ENCODE measurements around the gene B4GALNT4. TPM values are rescaled to one million over a fixed set of nuclear protein-coding genes. Genes with fewer than 3 reads are reported as not detected.
"Not testable (repeated sequence)": the region's sequence is repeated elsewhere in the genome, so short reads cannot be mapped to it uniquely, and the experiment has no call there.

B4GALNT4 gene
- total RNA-seq, 1 experiment from 2014 or later: not detected

DNA sequence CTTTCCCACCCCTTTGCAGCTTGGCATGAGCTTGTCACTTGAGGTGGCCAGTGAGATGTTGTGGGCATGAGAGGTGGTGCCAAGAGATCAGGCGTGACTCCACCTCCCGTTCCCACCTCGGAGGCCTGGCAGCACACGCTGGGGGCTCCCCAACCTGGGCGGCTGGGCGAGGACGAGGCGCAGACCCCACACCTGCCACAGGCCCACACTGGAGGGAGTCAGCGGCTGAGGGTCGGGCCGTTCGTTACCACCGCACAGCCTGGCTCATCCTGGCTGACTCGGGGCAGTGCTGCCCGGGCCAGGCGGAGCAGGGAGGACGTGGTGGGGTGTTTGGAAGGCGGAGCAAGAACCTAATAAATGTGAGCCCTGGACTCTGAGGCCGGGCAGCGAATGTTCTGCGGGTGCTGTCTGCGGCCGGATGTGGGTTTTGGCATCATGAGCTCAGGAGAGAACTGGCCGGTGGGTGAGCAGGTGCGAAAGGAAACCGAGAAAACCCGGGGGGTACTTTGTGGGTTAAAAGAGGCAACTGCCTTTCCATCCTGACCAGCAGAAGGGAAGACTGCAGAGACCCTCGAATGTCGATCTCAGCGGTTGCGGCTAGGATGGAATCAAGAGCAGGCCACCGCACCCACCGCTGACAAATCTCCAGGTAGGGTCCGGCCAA lies 38.5 kb upstream of the B4GALNT4 start:
- Histone ChIP-seq H3K36me3 (no peaks in the 10 kb centered on the region), H3K9me3 (replicated peaks) (no peaks in the 10 kb centered on the region), H3K27ac (no peak overlapping the region), H3K4me3 (no peak overlapping the region), H3K27me3 (replicated peaks) (no peaks in the 10 kb centered on the region), H3K4me1 (replicated peaks) (peaks cover 8% of the 10 kb centered on the region)
- no peak for DNase-seq (ENCODE audit: low read depth in 1 of 2, low spot score in 2 of 2)

DNA sequence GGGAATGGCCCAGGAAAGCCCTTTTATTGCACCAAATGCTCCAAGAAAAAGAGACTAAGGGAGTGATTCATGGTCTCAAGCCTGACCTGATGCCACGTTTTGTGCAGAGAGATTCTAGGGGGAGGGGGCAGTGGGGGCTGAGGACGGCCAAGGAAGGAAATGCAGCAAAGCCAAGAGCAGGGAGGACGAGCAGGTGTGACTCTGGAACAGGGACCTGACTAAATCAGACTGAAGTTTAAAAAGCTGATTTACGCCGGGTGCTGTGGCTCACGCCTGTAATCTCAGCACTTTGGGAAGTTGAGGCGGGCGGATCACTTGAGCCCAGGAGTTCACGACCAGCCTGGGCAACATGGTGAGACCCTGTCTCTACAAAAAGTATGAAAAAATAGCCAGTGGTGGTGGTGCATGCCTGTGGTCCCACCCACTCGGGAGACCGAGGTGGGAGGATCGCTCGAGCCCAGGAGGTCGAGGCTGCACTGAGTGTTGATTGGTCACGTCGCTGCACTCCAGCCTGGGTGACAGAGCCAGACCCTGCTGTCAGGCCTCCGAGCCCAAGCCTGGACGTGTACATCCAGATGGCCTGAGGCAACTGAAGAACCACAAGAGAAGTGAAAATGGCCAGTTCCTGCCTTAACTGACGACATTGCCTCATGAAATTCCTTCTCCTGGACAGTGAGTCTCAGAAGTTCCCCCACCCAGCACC lies 37.8 kb upstream of the B4GALNT4 start:
- H3K4me1 ChIP-seq (replicated peaks): peaks cover 8% of the 10 kb centered on the region
- H3K4me3 ChIP-seq: no peak overlapping the region
- no peak for DNase-seq (ENCODE audit: low read depth in 1 of 2, low spot score in 2 of 2)
- H3K27ac ChIP-seq: no peak overlapping the region
- no peaks in the 10 kb centered on the region for H3K36me3 ChIP-seq
- no peaks in the 10 kb centered on the region for H3K9me3 ChIP-seq (replicated peaks)
- H3K27me3 ChIP-seq (replicated peaks): no peaks in the 10 kb centered on the region

DNA sequence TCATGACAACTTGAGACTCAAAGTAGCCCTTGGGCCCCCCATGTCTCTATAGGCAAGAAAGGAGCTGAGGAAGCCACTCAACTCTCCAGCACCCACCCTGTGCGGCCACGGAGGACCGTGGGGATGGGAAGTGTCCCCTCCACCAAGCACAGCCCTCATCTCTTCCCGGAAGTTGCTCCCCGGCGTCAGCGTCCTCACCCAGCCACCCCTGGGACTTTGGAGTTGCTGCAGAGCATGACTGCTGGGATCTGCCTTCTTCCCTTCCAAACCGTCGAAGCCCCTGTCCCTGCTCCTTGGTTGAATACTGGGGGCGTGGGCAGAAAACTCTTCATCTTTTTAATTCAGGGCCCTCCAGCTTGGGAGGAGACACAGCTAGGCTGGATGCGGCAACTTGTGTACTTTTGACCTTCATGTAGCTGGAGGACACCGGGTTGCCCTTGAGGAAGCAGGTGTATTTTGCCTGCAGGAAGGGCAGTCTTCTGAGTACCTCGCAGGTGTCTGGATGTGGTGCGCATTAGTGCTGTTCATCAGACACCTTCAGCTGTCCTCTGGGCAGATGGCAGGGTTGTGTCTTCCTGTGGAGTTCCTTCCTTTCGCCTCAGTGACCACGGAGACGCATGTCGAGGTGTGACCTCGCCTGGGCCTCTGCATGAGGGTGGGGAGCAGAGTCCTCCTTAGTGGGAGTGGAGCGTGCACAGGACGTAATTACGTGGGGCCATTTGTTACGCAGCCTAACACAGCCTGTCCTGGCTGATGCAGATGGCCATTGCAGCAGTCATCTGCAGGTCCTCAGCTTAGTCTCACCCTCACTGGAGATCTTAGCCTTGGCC lies 36.4 kb upstream of the B4GALNT4 start:
- H3K9me3 ChIP-seq (replicated peaks): no peaks in the 10 kb centered on the region
- H3K4me1 ChIP-seq (replicated peaks): no peaks in the 10 kb centered on the region; the same call in 1 of the 2 replicates
- no peaks in the 10 kb centered on the region for H3K36me3 ChIP-seq
- no peak overlapping the region for H3K4me3 ChIP-seq
- no peaks in the 10 kb centered on the region for H3K27me3 ChIP-seq (replicated peaks)
- no peak overlapping the region for H3K27ac ChIP-seq
- no peak for DNase-seq (ENCODE audit: low read depth in 1 of 2, low spot score in 2 of 2)

DNA sequence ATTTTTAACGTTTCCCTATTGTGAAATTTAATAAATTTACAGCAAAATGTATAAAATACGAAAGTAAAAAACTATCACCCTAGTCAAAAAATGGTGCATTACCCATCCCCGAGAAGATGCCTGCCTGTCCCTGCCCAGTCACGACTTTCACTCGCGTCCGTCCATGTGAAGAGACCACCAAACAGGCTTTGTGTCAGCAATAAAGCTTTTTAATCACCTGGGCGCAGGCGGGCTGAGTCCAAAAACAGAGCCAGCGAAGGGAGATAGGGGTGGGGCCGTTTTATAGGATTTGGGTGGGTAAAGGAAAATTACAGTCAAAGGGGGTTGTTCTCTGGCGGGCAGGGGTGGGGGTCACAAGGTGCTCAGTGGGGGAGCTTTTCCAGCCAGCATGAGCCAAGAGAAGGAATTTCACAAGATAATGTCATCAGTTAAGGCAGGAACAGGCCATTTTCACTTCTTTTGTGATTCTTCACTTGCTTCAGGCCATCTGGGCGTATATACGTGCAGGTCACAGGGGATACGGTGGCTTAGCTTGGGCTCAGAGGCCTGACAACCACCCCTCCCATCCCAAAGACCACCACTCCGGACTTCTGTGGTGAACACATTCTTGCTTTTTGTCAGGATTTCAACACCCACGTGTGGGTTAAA lies 35.6 kb upstream of the B4GALNT4 start:
- H3K4me1 ChIP-seq (replicated peaks); H3K9me3 ChIP-seq (replicated peaks); H3K27me3 ChIP-seq (replicated peaks); H3K4me3 ChIP-seq; DNase-seq (ENCODE audit: low read depth in 1 of 2, low spot score in 2 of 2); H3K36me3 ChIP-seq; H3K27ac ChIP-seq: not testable (repeated sequence)

DNA sequence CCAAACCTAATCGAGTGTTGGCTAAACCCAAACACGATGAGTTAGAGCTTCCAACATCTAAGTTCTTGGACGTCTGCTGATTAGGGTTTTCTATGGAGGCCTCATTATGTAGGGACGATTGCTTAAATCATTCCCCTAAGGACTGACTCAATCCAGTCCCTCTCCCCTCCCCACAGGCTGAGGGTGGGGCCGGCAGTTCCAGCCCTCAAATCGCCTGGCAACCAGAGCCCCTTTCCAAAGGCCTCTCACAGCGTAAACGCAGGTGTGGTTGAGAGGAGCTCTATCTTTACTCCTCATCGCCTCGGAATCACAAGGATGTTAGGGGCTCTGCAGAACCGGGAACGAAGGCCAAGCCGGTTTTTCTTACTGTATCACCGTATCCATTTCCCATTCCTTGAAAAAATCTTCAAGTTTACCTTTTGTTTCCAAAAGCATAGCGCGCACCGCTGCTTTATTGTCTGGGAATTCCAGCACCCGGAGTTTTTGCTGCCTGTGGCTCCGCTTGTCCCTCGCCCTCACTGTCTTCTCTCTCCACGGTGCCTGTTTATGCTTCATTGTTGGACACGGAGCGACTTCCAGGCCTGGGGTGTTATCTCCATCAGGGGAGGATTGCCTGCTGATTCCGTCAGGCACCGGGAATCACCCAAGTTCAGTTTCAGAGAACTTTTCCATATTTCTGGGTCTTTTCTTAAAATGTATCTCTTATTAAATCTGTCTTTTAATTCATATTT lies 34.9 kb upstream of the B4GALNT4 start:
- H3K27me3 ChIP-seq (replicated peaks): no peaks in the 10 kb centered on the region

DNA sequence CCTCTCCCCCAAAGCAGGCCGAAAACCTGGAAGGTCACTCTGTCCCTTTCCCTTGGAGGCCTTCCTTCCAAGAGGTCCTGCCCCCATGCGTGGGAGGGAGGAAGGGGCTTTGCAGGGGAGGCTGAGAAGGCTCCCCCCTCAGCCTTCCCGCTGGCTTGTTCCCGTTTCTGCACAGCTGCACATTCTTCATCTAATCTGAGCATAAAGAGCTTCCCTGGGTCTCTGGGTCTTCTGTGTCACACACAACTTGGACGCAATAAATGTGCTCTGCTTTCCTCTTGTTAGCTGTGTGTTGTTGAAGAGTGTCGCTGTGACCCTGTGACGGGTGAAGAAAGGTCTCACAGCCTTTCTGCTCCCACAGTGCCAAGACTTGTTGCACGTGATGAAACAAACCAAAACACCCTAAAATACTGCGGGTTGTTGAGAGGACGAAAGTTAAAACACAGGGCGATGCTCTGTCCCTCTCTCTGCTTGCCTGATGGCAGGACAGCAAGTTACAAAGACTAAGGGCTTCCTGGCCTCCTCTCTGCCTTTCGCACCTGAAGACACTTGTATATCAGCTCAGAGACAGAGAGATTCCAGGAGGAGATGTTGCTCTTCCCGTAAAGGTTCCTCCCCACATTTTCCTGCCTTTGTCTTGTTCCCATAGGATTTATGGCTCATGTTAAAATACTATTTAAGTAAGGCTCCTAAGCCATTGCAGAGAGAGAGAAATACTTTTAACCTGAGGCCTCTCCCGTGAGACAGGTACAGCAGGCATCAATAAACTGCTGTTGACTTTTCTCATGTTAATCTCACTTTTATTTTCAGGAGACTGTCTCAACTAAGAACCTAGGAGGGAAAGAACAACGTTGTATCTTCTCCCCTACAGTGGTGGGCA lies 33.3 kb upstream of the B4GALNT4 start:
- Histone ChIP-seq H3K4me3 (no peak overlapping the region), H3K4me1 (replicated peaks) (no peaks in the 10 kb centered on the region), H3K9me3 (replicated peaks) (no peaks in the 10 kb centered on the region), H3K36me3 (no peaks in the 10 kb centered on the region), H3K27ac (no peak overlapping the region), H3K27me3 (replicated peaks) (0 out of 2 replicates have a peak, but pooled peaks cover 3% of the 10 kb centered on the region)
- no peak for DNase-seq (ENCODE audit: low read depth in 1 of 2, low spot score in 2 of 2)

More for the DNA sequence above, 34.9 kb upstream of the B4GALNT4 start:
- Histone ChIP-seq H3K4me1 (replicated peaks) (no peaks in the 10 kb centered on the region; the same call in 1 of the 2 replicates), H3K9me3 (replicated peaks) (no peaks in the 10 kb centered on the region), H3K27ac (no peak overlapping the region), H3K36me3 (no peaks in the 10 kb centered on the region), H3K4me3 (no peak overlapping the region)
- DNase-seq (ENCODE audit: low read depth in 1 of 2, low spot score in 2 of 2): no peak

DNA sequence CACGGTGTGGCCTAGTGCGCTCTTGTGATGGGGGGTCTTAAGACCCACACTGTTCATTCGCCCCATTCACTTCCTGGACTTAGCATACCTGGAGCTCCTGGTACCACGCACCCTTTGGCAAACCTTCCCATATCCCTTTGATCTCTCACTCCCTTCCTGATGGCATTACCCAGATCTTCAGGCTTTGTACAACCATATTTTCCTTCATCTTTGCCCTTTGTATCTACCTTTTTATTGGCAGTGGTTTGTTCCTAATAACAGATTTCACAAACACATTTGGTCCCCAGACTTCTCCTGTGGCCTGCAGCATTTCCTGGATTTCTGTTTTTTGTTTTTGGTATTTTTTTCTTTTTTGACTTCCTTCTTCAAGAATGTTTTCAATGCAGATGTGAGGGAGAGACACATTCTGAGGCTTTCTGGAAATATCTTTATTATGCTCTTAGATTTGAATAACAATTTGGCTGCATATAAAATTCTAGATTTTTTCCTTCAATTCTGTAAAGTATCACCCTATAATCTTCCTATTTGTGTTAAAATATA lies 32.6 kb upstream of the B4GALNT4 start:
- no peaks in the 10 kb centered on the region for H3K4me1 ChIP-seq (replicated peaks)
- H3K36me3 ChIP-seq: no peaks in the 10 kb centered on the region
- H3K27ac ChIP-seq: no peak overlapping the region
- 0 out of 2 replicates have a peak, but pooled peaks cover 3% of the 10 kb centered on the region for H3K27me3 ChIP-seq (replicated peaks)
- DNase-seq (ENCODE audit: low read depth in 1 of 2, low spot score in 2 of 2): no peak
- no peaks in the 10 kb centered on the region for H3K9me3 ChIP-seq (replicated peaks)
- H3K4me3 ChIP-seq: no peak overlapping the region

DNA sequence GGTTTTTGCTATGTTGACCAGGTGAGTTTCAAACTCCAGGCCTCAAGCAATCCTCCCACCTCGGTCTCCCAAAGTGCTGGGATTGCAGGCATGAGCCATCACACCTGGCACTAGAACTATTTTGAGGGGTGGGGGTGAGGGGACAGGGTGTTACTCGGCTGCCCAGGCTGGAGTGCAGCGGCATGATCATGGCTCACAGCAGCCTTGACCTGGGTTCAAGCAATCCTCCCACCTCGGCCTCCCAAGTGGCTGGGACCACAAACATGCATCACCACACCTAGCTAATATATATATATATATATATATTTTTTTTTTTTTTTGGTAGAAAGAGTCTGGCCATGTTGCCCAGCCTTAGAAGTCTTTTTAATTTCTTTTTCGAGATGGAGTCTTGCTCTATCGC lies 31.6 kb upstream of the B4GALNT4 start:
- Histone ChIP-seq H3K4me3 (no peak overlapping the region), H3K36me3 (no peaks in the 10 kb centered on the region), H3K27ac (no peak overlapping the region), H3K9me3 (replicated peaks) (no peaks in the 10 kb centered on the region), H3K27me3 (replicated peaks) (0 out of 2 replicates have a peak, but pooled peaks cover 3% of the 10 kb centered on the region), H3K4me1 (replicated peaks) (0 out of 2 replicates have a peak, but pooled peaks cover 7% of the 10 kb centered on the region)
- no peak for DNase-seq (ENCODE audit: low read depth in 1 of 2, low spot score in 2 of 2)

DNA sequence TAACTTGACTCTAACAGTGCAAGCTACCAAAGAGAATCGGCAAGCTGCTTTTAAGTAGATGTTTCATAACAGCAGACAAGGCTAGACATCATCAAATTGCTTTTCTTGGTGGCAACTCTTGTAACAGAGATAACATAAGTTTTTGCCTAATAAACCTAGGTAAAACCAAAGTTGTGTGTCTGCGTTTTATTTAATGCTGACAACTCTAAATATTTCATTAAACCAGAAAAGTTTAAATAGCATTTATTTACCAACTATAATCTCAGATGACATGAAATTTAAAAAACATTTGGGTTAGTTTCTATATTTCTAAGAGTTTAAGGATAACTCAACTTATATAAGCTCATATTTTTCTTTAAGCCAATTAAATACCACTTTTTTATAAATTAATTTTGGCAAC lies 29.3 kb upstream of the B4GALNT4 start:
- no peaks in the 10 kb centered on the region for H3K36me3 ChIP-seq
- H3K4me1 ChIP-seq (replicated peaks): 0 out of 2 replicates have a peak, but pooled peaks cover 8% of the 10 kb centered on the region
- DNase-seq (ENCODE audit: low read depth in 1 of 2, low spot score in 2 of 2): no peak
- H3K9me3 ChIP-seq (replicated peaks): no peaks in the 10 kb centered on the region
- no peak overlapping the region for H3K4me3 ChIP-seq
- H3K27me3 ChIP-seq (replicated peaks): 0 out of 2 replicates have a peak, but pooled peaks cover 3% of the 10 kb centered on the region
- no peak overlapping the region for H3K27ac ChIP-seq

DNA sequence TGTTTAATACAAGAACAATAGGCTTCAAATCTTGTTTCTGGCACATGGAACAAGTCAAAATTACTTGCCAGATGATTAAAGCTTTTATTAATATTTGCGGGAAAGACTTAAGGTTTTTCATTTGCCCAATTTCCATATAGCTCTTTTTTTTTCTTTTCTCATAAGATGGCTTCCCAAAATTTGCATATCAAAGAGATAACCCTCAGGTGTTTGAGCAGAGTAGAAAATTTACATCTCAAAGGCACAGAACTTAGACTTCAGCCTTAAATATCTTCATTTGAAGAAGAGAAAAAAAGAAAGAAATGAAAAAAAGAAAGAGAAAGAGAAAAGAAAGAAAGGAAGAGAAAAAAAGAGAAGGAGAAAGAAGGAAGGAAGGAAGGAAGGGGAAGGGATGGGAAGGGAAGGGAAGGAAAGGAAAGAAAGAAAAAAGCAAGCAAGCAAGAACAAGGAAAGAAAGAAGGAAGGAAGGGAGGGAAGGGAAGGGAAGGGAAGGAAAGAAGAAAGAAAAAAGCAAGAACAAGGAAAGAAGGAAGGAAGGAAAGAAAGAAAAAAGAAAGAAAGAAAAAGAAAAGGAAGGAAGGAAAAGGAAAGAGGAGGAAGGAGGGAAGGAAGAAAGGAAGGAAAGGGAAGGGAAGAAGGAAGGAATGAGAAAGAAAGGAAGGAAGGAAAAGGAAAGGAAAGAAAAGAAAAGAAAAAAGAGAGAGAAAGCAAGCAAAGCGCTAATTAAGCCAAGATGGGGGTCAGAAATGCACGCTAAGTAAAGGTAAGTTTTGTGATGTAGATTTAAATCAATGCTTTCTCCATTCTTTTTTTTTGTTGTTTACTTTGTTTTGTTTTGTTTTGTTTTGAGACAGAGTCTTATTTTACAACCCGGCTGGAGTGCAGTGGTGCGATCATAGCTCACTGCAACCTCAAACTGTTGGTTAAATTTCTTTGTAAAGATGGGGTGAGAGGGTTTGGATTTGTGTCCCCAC lies 28.5 kb upstream of the B4GALNT4 start:
- no peak for DNase-seq (ENCODE audit: low read depth in 1 of 2, low spot score in 2 of 2)
- Histone ChIP-seq H3K4me3 (no peak overlapping the region), H3K27me3 (replicated peaks) (0 out of 2 replicates have a peak, but pooled peaks cover 3% of the 10 kb centered on the region), H3K4me1 (replicated peaks) (0 out of 2 replicates have a peak, but pooled peaks cover 8% of the 10 kb centered on the region), H3K9me3 (replicated peaks) (no peaks in the 10 kb centered on the region), H3K27ac (no peak overlapping the region), H3K36me3 (no peaks in the 10 kb centered on the region)

DNA sequence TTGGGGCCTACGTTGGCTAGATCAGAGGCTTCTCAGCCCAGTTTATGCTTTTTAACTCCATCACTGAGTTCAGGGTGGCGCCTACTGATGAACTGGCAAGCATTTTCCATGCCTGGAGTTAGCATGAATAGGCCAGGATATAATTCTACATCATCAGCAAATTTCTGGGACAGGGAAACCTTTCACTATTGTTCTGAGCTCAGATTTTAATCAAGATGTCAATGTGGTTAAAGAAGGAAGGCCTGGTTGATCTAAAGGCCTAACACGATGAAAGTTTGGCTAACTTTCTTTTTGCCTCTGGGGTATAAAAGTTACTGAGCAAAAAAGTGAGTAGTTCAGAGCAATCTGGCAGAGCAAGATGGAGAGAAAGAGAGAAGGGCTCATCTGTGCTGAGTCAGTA lies 27.0 kb upstream of the B4GALNT4 start:
- H3K36me3 ChIP-seq: no peaks in the 10 kb centered on the region
- no peak overlapping the region for H3K27ac ChIP-seq
- H3K4me3 ChIP-seq: no peak overlapping the region
- DNase-seq (ENCODE audit: low read depth in 1 of 2, low spot score in 2 of 2): no peak
- 0 out of 2 replicates have a peak, but pooled peaks cover 8% of the 10 kb centered on the region for H3K4me1 ChIP-seq (replicated peaks)
- no peaks in the 10 kb centered on the region for H3K9me3 ChIP-seq (replicated peaks)
- 0 out of 2 replicates have a peak, but pooled peaks cover 3% of the 10 kb centered on the region for H3K27me3 ChIP-seq (replicated peaks)
